SU-DHL-6 (cell line): ENCODE measurements around the gene PLRG1.

Experiments used
- EZH2phosphoT487 ChIP-seq: fragments of 200-600 bp; sonication (generic), shearing (Covaris generic); conservative IDR thresholded peaks from 2 replicates; pipeline ENCODE4 v1.6.1; 2018; ENCODE audit warnings: mild to moderate bottlenecking, antibody characterized with exemption, low read length, moderate library complexity, mixed read lengths
- TF ChIP-seq, protein P1 (sequence below): fragments of 200-600 bp; sonication (generic); IDR thresholded peaks from one replicate; pipeline ENCODE4 v1.5.1; 2017; ENCODE audit warnings: antibody characterized with exemption, mild to moderate bottlenecking, low read length, moderate library complexity; ENCODE audit not compliant: insufficient read depth, poor library complexity, severe bottlenecking

DNA sequence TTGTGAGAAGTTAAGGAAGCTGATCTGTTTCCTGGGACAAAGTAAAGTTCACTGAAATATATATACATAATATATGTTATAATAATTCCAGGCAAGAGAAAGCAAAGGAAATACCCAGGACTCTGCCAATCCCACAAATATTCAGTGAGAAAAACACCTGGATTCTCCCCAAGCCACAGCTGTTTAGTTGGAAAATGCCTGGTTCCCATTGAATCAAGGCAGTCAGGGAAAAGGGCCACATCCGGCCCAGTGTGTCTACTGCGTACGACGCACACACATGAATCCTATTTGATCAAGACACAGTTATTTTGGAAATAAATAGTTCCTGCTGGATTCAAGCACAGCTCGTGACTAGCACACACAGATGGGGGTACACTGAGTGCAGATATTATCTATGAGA lies 52.3 kb downstream of the PLRG1 start:
- TF ChIP-seq, protein P1, sequence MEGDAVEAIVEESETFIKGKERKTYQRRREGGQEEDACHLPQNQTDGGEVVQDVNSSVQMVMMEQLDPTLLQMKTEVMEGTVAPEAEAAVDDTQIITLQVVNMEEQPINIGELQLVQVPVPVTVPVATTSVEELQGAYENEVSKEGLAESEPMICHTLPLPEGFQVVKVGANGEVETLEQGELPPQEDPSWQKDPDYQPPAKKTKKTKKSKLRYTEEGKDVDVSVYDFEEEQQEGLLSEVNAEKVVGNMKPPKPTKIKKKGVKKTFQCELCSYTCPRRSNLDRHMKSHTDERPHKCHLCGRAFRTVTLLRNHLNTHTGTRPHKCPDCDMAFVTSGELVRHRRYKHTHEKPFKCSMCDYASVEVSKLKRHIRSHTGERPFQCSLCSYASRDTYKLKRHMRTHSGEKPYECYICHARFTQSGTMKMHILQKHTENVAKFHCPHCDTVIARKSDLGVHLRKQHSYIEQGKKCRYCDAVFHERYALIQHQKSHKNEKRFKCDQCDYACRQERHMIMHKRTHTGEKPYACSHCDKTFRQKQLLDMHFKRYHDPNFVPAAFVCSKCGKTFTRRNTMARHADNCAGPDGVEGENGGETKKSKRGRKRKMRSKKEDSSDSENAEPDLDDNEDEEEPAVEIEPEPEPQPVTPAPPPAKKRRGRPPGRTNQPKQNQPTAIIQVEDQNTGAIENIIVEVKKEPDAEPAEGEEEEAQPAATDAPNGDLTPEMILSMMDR = no peak
- no peak for TF ChIP-seq EZH2phosphoT487
